Measurements from ENCODE around the gene NAT14. TPM values are rescaled to one million over a fixed set of nuclear protein-coding genes. Genes with fewer than 3 reads are reported as not detected.

Gene NAT14
- total RNA-seq, 1 experiment from 2014 or later = 45.2 TPM

DNA sequence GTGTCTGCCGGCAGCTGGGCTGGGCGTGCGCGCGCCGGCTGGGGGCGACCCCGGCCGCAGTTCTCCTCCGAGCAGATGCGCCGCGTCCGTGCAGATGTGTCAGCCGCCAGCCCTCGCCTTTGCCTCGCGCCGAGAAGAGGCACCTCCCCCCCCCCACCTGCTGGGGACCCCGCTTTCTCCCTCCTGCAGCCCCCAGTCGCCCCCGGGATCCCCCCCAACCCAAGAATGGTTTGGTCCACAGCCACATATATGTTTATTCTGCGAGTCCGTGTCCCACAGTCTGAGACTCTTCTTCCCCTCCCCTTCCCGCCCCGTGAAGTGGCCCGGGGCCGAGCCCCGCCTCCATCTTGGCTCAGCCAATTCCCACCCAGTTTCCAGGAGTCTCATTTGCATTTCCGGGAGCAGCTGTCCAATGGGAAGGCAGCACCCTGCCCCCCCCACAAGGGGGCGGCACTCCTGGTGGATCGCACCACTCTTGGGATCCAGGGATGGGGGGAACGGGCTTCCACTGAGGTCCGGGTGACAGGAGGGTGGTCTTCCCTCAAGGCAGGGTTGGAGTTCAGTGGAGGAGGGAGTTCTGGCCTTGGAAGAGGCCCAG, 32.1 kb upstream of the NAT14 start:
- Mint-ChIP-seq H3K27me3 (ENCODE audit: insufficient read depth, unreplicated experiment) (peaks cover 19% of the 10 kb centered on the region), H3K27ac (ENCODE audit: unreplicated experiment) (no peak overlapping the region), H3K9me3 (ENCODE audit: unreplicated experiment) (no peaks in the 10 kb centered on the region), H3K4me3 (ENCODE audit: unreplicated experiment) (peak overlapping the region; percentile 39), H3K4me1 (ENCODE audit: low read depth, unreplicated experiment) (peaks cover 15% of the 10 kb centered on the region), H3K36me3 (ENCODE audit: insufficient read depth, unreplicated experiment) (peaks cover 8% of the 10 kb centered on the region)
- DNase-seq = peak; percentile 73 to 83
- ChIA-PET POLR2A (interaction anchor here (1.1 kb wide), 2 partner anchors 9 to 45 kb away, joined by 3 to 5 read pairs; partner anchors contain the start of gene UBE2S), CTCF (interaction anchor here (0.6 to 1.1 kb wide), 3 partner anchors 15 to 342 kb away, joined by 3 to 4 read pairs (median 3); no protein-coding TSS in a partner anchor)
- no TSS peak for BruUV-seq (replicated peaks)
- no peak overlapping the region for H3K4me3 ChIP-seq (ENCODE audit: low read depth, low read length)
- peaks cover 2% of the 10 kb centered on the region; the same call in 1 of the 2 replicates for H3K27me3 ChIP-seq (replicated peaks; ENCODE audit: control insufficient read depth, insufficient read depth, low read length)
- H3K9me3 ChIP-seq = no peaks in the 10 kb centered on the region
- intact Hi-C loops (cut with micrococcal nuclease; ENCODE audit: unreplicated experiment) = loop anchor here (1.0 kb wide), 1 partner anchor 8 kb away; the partner anchor contains the start of gene ISOC2
- H3K36me3 ChIP-seq (ENCODE audit: control insufficient read depth, insufficient read depth, low read length) = no peaks in the 10 kb centered on the region; the same call in none of the 2 replicates
- peaks cover 18% of the 10 kb centered on the region; the same call in 1 of the 2 replicates for H3K4me1 ChIP-seq
- TF ChIP-seq, protein P1, sequence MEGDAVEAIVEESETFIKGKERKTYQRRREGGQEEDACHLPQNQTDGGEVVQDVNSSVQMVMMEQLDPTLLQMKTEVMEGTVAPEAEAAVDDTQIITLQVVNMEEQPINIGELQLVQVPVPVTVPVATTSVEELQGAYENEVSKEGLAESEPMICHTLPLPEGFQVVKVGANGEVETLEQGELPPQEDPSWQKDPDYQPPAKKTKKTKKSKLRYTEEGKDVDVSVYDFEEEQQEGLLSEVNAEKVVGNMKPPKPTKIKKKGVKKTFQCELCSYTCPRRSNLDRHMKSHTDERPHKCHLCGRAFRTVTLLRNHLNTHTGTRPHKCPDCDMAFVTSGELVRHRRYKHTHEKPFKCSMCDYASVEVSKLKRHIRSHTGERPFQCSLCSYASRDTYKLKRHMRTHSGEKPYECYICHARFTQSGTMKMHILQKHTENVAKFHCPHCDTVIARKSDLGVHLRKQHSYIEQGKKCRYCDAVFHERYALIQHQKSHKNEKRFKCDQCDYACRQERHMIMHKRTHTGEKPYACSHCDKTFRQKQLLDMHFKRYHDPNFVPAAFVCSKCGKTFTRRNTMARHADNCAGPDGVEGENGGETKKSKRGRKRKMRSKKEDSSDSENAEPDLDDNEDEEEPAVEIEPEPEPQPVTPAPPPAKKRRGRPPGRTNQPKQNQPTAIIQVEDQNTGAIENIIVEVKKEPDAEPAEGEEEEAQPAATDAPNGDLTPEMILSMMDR (IDR thresholded peaks at IDR 0.05; ENCODE audit: insufficient read depth in 1 of 2, low read depth in 1 of 2, low read length in 1 of 2, severe bottlenecking in 1 of 2, unreplicated experiment in 1 of 2) = no peak

DNA sequence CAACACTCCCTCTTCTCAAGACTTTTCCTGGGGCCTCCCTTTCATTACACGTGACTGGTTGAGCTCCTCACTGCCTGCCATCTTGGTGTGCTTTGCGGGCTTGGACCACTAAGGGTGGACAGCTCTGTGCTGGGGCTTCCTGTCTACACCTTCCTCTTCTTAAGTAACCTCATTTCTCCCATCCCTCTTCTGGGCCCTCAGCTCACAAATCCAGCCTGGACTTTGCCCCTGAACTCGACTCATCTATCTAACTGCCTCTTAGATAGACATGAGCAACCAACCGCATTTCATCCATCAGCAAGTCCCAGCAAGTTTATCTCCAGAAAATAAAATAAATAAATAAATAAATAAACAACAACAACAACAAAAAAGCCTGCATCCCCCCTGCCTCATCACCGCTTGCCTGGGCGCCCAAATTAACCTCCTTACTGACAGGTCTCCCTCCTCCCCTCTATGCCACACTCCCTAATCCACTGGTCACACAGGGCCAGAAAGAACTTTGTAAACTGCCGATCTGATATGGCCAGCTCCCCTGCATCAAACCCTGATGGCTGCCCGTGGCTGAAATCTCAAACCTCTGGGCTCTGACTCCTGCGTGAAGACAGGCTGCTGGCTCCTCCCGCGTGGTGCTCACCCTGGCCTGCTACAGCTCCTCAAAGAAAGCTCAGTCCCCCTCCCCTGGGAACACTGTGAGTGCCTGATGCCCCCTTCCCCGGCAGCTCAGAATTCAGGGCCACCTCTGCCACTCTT, 31.3 kb upstream of the NAT14 start:
- intact Hi-C loops (cut with micrococcal nuclease; ENCODE audit: unreplicated experiment) = no loop called here
- Histone ChIP-seq H3K27me3 (replicated peaks; ENCODE audit: control insufficient read depth, insufficient read depth, low read length) (peaks cover 2% of the 10 kb centered on the region; the same call in 1 of the 2 replicates), H3K36me3 (ENCODE audit: control insufficient read depth, insufficient read depth, low read length) (no peaks in the 10 kb centered on the region; the same call in none of the 2 replicates), H3K4me1 (peaks cover 18% of the 10 kb centered on the region; the same call in 1 of the 2 replicates), H3K9me3 (no peaks in the 10 kb centered on the region), H3K4me3 (ENCODE audit: low read depth, low read length) (no peak overlapping the region)
- H3K9me3 Mint-ChIP-seq (ENCODE audit: unreplicated experiment) = no peaks in the 10 kb centered on the region
- ChIA-PET POLR2A (interaction anchor here (1.1 kb wide), 2 partner anchors 8 to 46 kb away, joined by 3 to 5 read pairs; partner anchors contain the start of gene UBE2S), CTCF (interaction anchor here (0.6 to 1.1 kb wide), 3 partner anchors 14 to 343 kb away, joined by 3 to 4 read pairs (median 3); no protein-coding TSS in a partner anchor)
- TF ChIP-seq, protein P1 (IDR thresholded peaks at IDR 0.05; ENCODE audit: insufficient read depth in 1 of 2, low read depth in 1 of 2, low read length in 1 of 2, severe bottlenecking in 1 of 2, unreplicated experiment in 1 of 2) = no peak
- H3K27ac Mint-ChIP-seq (ENCODE audit: unreplicated experiment) = no peak overlapping the region
- BruUV-seq (replicated peaks) = no TSS peak
- DNase-seq = no peak
- peaks cover 15% of the 10 kb centered on the region for H3K4me1 Mint-ChIP-seq (ENCODE audit: low read depth, unreplicated experiment)
- H3K27me3 Mint-ChIP-seq (ENCODE audit: insufficient read depth, unreplicated experiment) = peaks cover 19% of the 10 kb centered on the region
- peaks cover 8% of the 10 kb centered on the region for H3K36me3 Mint-ChIP-seq (ENCODE audit: insufficient read depth, unreplicated experiment)
- peak overlapping the region; percentile 39 for H3K4me3 Mint-ChIP-seq (ENCODE audit: unreplicated experiment)

DNA sequence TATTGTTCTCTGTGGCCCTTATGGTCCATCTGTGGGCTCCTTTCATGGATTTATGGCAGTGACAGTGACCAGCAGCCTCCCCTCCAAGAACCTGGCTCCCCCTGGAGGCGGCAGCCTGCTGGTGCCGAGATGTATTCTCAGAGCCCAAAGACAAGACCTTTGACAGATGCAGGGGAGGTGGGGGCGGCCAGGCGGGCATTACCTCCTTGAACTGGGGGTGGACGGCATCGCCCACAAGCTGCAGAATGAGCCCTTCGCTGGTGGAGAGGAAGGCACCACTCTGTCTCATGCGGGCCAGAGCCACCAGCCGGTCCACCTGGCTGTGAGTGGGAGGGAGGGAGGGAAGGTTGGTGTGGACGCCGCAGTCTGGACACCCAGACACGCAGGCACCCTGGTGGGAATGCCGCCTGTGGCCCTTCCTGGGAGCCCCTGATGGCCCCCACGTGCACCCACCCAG, 30.2 kb upstream of the NAT14 start:
- H3K27me3 ChIP-seq (replicated peaks; ENCODE audit: control insufficient read depth, insufficient read depth, low read length) = peaks cover 2% of the 10 kb centered on the region; the same call in 1 of the 2 replicates
- H3K9me3 Mint-ChIP-seq (ENCODE audit: unreplicated experiment) = no peaks in the 10 kb centered on the region
- H3K27ac Mint-ChIP-seq (ENCODE audit: unreplicated experiment) = no peak overlapping the region
- intact Hi-C loops (cut with micrococcal nuclease; ENCODE audit: unreplicated experiment) = no loop called here
- peak; percentile 68 for DNase-seq
- peaks cover 21% of the 10 kb centered on the region for H3K4me1 ChIP-seq
- ChIA-PET CTCF (no interaction called here), POLR2A (interaction anchor here (0.6 kb wide), 1 partner anchor 175 kb away, joined by 3 read pairs; no protein-coding TSS in a partner anchor)
- peaks cover 15% of the 10 kb centered on the region for H3K4me1 Mint-ChIP-seq (ENCODE audit: low read depth, unreplicated experiment)
- peaks cover 8% of the 10 kb centered on the region for H3K36me3 Mint-ChIP-seq (ENCODE audit: insufficient read depth, unreplicated experiment)
- H3K27me3 Mint-ChIP-seq (ENCODE audit: insufficient read depth, unreplicated experiment) = peaks cover 17% of the 10 kb centered on the region
- no TSS peak for BruUV-seq (replicated peaks)
- no peak overlapping the region for H3K4me3 ChIP-seq (ENCODE audit: low read depth, low read length)
- no peaks in the 10 kb centered on the region; the same call in none of the 2 replicates for H3K36me3 ChIP-seq (ENCODE audit: control insufficient read depth, insufficient read depth, low read length)
- TF ChIP-seq, protein P1 (IDR thresholded peaks at IDR 0.05; ENCODE audit: insufficient read depth in 1 of 2, low read depth in 1 of 2, low read length in 1 of 2, severe bottlenecking in 1 of 2, unreplicated experiment in 1 of 2) = peak; percentile 66 to 69
- no peak overlapping the region for H3K4me3 Mint-ChIP-seq (ENCODE audit: unreplicated experiment)
- no peaks in the 10 kb centered on the region for H3K9me3 ChIP-seq

All from Caco-2 (cell line).